ENCODE data around the gene LIG3. TPM values are rescaled to one million over a fixed set of nuclear protein-coding genes. Genes with fewer than 3 reads are reported as not detected.

LIG3 gene
- total RNA-seq, 4 donors from 2014 or later, result 17.7 to 23.2 (median 20.0) TPM

DNA sequence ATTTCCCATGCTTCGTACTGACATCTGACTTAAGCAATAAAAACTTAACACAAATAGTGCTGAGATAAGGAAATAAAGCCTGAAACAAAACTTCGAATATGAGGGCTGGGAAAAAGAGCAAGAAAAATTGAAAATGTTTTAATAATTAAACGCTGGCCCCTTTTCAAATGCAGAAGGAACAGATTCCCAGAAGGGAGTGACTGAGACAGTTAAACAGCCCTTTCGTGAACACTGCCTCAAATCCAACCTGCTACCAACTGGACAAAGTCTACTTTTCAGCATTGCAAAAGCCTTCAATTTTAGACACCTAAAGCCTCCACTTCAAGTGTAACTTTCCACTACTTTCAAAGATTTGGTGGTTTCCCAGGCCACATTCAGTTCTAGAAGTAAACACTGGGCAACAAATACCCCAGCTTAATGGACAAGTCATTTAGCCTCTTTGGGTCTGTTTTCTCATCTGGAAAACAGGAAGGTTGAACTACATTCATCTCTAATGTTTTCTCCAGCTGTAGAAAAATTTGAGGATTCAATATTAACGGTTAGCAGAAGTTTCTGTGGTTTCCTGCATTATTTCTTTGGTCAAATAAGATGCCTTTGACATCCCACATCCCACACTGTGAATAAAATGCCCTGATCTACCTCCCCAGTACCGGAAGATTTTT, 71.4 kb downstream of the LIG3 start:
- DNase-seq (ENCODE audit: low spot score) (no peak), ATAC-seq (ENCODE audit: low FRiP score) (no peak)
- TF ChIP-seq CTCF (IDR thresholded peaks at IDR 0.05), result no peak

DNA sequence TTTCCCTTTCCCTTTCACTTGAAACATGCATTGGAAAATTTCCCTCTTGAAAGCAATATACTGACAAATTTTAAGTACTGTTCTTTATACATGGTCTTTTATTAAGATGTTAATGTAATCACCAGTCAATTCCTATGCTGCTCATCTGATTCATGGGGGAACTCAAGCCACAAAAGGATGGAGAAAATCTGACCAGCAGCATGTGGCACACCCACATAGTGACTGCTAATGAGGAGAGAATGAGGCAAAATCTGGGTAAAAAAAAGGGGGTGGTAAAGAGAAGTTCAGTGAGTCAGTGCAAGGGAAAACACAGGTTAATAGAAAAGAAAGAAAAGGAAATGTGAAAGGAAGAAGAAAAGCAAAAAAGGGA, 71.9 kb downstream of the LIG3 start:
- DNase-seq (ENCODE audit: low spot score) (no peak), ATAC-seq (ENCODE audit: low FRiP score) (no peak)
- TF ChIP-seq CTCF (IDR thresholded peaks at IDR 0.05), result no peak

- ATAC-seq (ENCODE audit: low FRiP score), result no peak
- no peak for TF ChIP-seq CTCF (IDR thresholded peaks at IDR 0.05)
These were observed 72.5 kb downstream of the LIG3 start for GRCh38 chr17:35052780-35053179.

DNA sequence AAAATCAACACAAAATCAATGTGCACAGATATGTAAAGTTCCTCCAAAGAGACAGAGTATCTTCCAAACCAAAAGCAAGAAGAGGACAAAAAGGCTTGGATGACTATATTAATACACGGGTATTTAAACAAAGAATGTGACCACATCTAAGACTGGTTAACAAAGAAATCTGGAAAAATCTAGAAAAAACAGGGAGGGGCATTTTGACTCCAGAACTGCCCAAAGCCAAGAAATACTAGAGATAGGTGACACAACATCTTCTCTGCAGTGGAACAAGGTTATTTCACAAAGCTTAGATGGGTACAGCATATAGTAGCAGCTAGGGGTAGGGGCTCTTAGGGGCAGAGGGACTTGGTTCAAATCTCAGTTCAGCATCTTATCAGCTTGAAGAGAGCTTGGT, 72.9 kb downstream of the LIG3 start:
- no peak for TF ChIP-seq CTCF (IDR thresholded peaks at IDR 0.05)
- DNase-seq (ENCODE audit: low spot score), result no peak

More at GRCh38 chr17:35052780-35053179, 72.5 kb downstream of the LIG3 start:
- no peak for DNase-seq (ENCODE audit: low spot score)

GRCh38 chr17:35056013-35056412, 75.7 kb downstream of the LIG3 start:
- DNase-seq (ENCODE audit: low spot score) (no peak), ATAC-seq (ENCODE audit: low FRiP score) (no peak)
- no peak for TF ChIP-seq CTCF (IDR thresholded peaks at IDR 0.05)

More for the DNA sequence above, 72.9 kb downstream of the LIG3 start:
- no peak for ATAC-seq (ENCODE audit: low FRiP score)

DNA sequence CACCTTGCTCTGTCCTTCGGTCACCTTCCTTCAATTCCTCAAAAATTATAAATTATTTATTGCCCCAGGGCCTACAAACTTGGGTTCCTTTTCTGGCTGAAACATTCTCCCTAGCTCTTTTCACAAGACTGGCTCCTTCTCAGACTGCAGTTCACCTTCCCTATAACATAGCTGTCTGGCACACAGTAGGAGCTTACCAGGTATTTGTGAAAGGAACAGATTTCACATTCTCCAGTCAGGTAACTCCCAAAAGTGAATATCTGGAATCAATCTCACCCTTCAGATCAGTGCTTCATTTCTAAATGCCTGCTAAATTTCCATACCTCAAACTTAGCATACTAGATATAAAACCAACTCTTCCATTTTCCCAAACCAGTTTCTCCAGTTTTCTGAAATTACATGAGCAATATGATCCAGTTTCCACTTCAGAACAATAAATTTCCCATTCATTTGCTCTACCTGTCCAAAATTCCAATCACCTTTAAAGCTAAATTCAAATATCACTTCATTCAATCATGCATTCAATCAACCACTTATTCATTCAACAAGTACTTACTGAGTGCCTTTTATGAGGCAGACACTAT, 77.1 kb downstream of the LIG3 start:
- no peak for DNase-seq (ENCODE audit: low spot score)
- no peak for ATAC-seq (ENCODE audit: low FRiP score)
- TF ChIP-seq CTCF (IDR thresholded peaks at IDR 0.05), result no peak

Other genes with a start within 250 kb of the LIG3 start
- gene CCT6B, start 19.1 kb upstream of the LIG3 start, total RNA-seq, result 1 to 10 TPM; 2.4 to 4.6 (median 4.0) TPM
- 10 to 100 TPM in 3 of 4 donors, 1 to 10 TPM in 1; 8.6 to 15.7 (median 10.8) TPM for gene ZNF830, start 19.0 kb upstream of the LIG3 start, total RNA-seq
- 10 to 100 TPM; 17.3 to 23.1 (median 19.7) TPM for gene RFFL, start 83.2 kb downstream of the LIG3 start, total RNA-seq
- gene RAD51D, start 139.3 kb downstream of the LIG3 start, total RNA-seq, result 10 to 100 TPM in 2 of 4 donors, 1 to 10 TPM in 2; 6.4 to 16.1 (median 9.9) TPM
- gene FNDC8, start 141.1 kb downstream of the LIG3 start, total RNA-seq, result not detected
- gene NLE1, start 161.8 kb downstream of the LIG3 start, total RNA-seq, result 10 to 100 TPM; 12.1 to 31.3 (median 14.6) TPM
- under 1 TPM in 1 of 4 donors, not detected in 3; 0.06 TPM for gene UNC45B, start 167.3 kb downstream of the LIG3 start, total RNA-seq
- gene SLC35G3, start 213.9 kb downstream of the LIG3 start, total RNA-seq, result not detected